ENCODE measurements around the gene HIP1. TPM values are rescaled to one million over a fixed set of nuclear protein-coding genes. Genes with fewer than 3 reads are reported as not detected.
"Not testable (repeated sequence)": the region's sequence is repeated elsewhere in the genome, so short reads cannot be mapped to it uniquely, and the experiment has no call there.

Gene HIP1
- total RNA-seq, 4 donors from 2014 or later, result 3.2 to 9.5 (median 6.4) TPM

DNA sequence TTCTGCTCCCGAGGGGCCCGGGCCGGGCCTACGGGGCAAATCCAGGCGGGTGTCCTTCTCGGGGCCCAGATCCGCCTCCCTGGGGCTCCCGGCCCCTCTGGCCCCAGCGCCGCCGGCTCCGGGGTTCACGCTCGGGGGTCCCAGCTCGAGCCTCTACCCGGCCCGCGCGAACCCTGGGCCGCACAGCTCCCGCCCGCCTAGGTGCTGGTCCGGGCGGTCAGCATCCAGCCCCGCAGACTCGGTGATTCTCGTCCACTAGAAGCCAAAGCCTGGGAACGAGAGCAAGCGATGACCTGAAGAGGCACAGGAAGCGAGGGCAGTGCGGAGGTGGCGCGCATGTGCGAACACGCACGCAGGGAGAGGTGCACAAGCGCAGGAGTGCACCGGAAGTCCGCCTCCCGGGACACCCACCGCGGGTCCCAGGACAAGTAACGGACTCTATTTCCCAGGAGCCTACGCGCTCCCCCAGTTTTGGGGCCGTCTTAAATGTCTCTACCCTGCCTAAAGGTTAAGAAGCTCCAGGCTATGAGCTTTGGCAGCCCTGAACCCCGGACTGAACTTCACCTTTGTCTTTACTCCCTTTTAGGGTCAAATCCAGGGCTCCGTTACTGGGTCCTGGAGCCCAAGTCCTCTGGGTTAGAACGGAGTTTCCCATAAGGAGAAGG, 252.6 kb downstream of the HIP1 start, which contains the start of gene POM121C:
Gene POM121C (minus strand): TSS at position 321 of the 665 bp plus-strand sequence. CDS start 44,803 bp downstream, outside the sequence.
- peaks cover 0 to 20% (median 0%) of the 10 kb centered on the region in 3 donors for H3K4me1 ChIP-seq
- WGBS, 2 donors, result 0% methylated on average over 1 to 5 of the region's 49 CpGs
- TF ChIP-seq POLR2A (IDR thresholded peaks at IDR 0.05), result peak in 2 of 4 donors; percentile 13 to 53
- H3K36me3 ChIP-seq; H3K27me3 ChIP-seq; H3K9me3 ChIP-seq; intact Hi-C loops (cut with DNase I): not testable (repeated sequence)
- DNase-seq, result peak; percentile 44
- H3K27ac ChIP-seq, result peak within 1 kb of the TSS; percentile 87 to 91 (median 88)
- peak within 1 kb of the TSS; percentile 72 to 96 (median 76) for H3K4me3 ChIP-seq

DNA sequence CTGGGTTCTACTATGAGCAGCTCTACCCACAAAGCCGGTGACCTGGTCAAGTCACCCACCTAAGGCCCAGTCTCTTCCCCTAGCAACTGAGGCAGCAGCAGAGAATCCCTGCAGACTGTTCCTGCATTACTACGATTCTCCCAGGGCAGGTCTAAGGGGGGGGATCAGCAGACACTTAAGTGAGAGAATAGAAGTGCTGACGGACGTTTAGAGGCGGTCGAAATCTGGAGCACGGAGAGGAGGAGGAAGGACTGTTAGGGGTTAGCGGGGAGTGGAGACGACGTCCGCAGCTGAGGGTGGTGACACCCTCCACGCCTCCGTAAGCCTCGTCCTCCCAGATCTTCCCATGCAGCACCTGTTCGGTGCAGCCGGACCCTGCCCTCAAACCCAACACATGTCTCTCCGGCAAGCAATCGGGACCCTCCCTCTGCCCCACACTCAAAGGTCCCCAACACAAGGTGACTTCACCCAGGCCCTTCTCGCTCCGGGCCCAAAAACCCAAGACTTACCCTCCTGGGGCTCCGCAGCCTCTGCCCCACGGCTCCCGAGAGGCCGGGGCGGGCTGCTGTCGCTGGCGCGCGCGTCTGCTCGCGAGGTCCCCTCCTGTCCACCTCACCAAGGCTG, 253.3 kb downstream of the HIP1 start:
- H3K4me3 ChIP-seq, result peak overlapping the region; percentile 72 to 96 (median 76)
- peaks cover 0 to 20% (median 0%) of the 10 kb centered on the region in 3 donors for H3K4me1 ChIP-seq
- H3K9me3 ChIP-seq; H3K36me3 ChIP-seq; DNase-seq; intact Hi-C loops (cut with DNase I); H3K27me3 ChIP-seq: not testable (repeated sequence)
- 0% methylated on average over 7 of the region's 32 CpGs; no CpG with 5 or more reads in 1 of the 2 donors for WGBS, 2 donors
- peak overlapping the region; percentile 87 to 91 (median 88) for H3K27ac ChIP-seq

Small RNA genes within 50 kb of the gene (small RNA-seq; reads per million reads assigned to genes)
- gene AC211429.1 (0 reads per million in 4 donors), gene RF00019 (0 reads per million in 4 donors)

Other genes with a start within 250 kb of the HIP1 start
- gene SPDYE5, start 246.6 kb downstream of the HIP1 start, total RNA-seq, result not detected
- gene CCL26, start 33.3 kb upstream of the HIP1 start, total RNA-seq, result not detected
- 1 to 10 TPM in 3 of 4 donors, not detected in 1; 2.2 to 3.9 (median 2.9) TPM for gene CCL24, start 74.9 kb upstream of the HIP1 start, total RNA-seq
- 10 to 100 TPM; 27.0 to 38.2 (median 33.5) TPM for gene RHBDD2, start 140.1 kb upstream of the HIP1 start, total RNA-seq
- gene POR, start 176.2 kb upstream of the HIP1 start, total RNA-seq, result 100 to 1,000 TPM in 1 of 4 donors, 10 to 100 TPM in 3; 71.0 to 116 (median 81.6) TPM

Data from esophagus squamous epithelium (tissue), 5 donors.